B cell (primary cell): ENCODE measurements around the gene MTSS2. TPM values are rescaled to one million over a fixed set of nuclear protein-coding genes. Genes with fewer than 3 reads are reported as not detected.

Source experiments
- ATAC-seq: fragments of 200-7000 bp; cut with Tn5 transposase; one replicate; pipeline ENCODE4 v1.10.0; 2021; ENCODE audit warnings: low read depth, mild to moderate bottlenecking, moderate number of reproducible peaks, moderate library complexity
- CTCF ChIA-PET: fragments of 350-600 bp; sonication (Branson Sonifier 250); formaldehyde crosslinking; loops from one replicate; lab custom pipeline; 2021; ENCODE audit warnings: antibody characterized with exemption, inconsistent platforms; lab: Charles Lee
- POLR2A ChIA-PET: fragments of 350-600 bp; sonication (Branson Sonifier 250); formaldehyde crosslinking; loops from one replicate; lab custom pipeline; 2021; ENCODE audit warnings: antibody characterized with exemption; lab: Charles Lee
- DNase-seq: peaks from one replicate; pipeline ENCODE4 v3.0.0; 2013
- H2AFZ ChIP-seq: 2 replicates; pipeline ENCODE4 v1.6.1; 2012; ENCODE audit warnings: mild to moderate bottlenecking, low read depth, low read length; ENCODE audit not compliant: insufficient read depth, poor library complexity, severe bottlenecking
- H3K27ac ChIP-seq, 2 donors: 1 replicate in 1 of 2; 2 replicates in 1 of 2; pipeline ENCODE4 v1.5.1; 2012 to 2013; ENCODE audit warnings: low read length in 2 of 2, mild to moderate bottlenecking in 2 of 2, moderate library complexity in 1 of 2
- H3K27me3 ChIP-seq, 4 experiments: fragments of 200-600 bp in 1 of 4; sonication (generic) in 1 of 4; replicated peaks in 1 of 4; 1 replicate in 2 of 4; 2 replicates in 2 of 4; pipeline versions ENCODE4 v1.6.1 to v1.7.0; 2013 to 2016; ENCODE audit warnings: low read length in 3 of 4, mild to moderate bottlenecking in 2 of 4, mixed read lengths in 1 of 4, moderate library complexity in 1 of 4; ENCODE audit not compliant: insufficient read depth in 4 of 4, control insufficient read depth in 3 of 4; ENCODE audit errors: control extremely low read depth in 1 of 4
- H3K36me3 ChIP-seq, 2 experiments: replicated peaks in 1 of 2; 1 replicate in 1 of 2; 2 replicates in 1 of 2; pipeline versions ENCODE4 v1.6.1 to v1.7.1; 2013; ENCODE audit warnings: low read length in 1 of 2; ENCODE audit not compliant: insufficient read depth in 2 of 2, control insufficient read depth in 1 of 2; ENCODE audit errors: control extremely low read depth in 1 of 2, extremely low read depth in 1 of 2
- H3K4me1 ChIP-seq, 2 donors: fragments of 200-600 bp in 1 of 2; sonication (generic) in 1 of 2; 1 replicate in 1 of 2; 2 replicates in 1 of 2; pipeline versions ENCODE4 v1.5.1 to v1.6.1; 2013 to 2017; ENCODE audit warnings: low read length in 2 of 2; ENCODE audit not compliant: control insufficient read depth in 2 of 2, insufficient read depth in 2 of 2
- H3K4me2 ChIP-seq: replicated peaks from 2 replicates; pipeline ENCODE3; 2012; ENCODE audit warnings: mild to moderate bottlenecking, low read depth, low read length; ENCODE audit not compliant: poor library complexity, severe bottlenecking
- H3K4me3 ChIP-seq, 5 experiments: fragments of 200-600 bp in 1 of 5; sonication (generic) in 1 of 5; 1 replicate in 3 of 5; 2 replicates in 2 of 5; pipeline versions ENCODE4 v1.5.1 to v1.7.0; 2011 to 2016; ENCODE audit warnings: low read length in 4 of 5, mild to moderate bottlenecking in 4 of 5, low read depth in 2 of 5, control low read depth in 1 of 5, moderate library complexity in 1 of 5; ENCODE audit not compliant: insufficient read depth in 1 of 5; ENCODE audit errors: control extremely low read depth in 1 of 5, extremely low read depth in 1 of 5
- H3K79me2 ChIP-seq: fragments of 200-600 bp; sonication (generic); one replicate; pipeline ENCODE4 v1.6.0; 2016; ENCODE audit warnings: low read length; ENCODE audit not compliant: control insufficient read depth, insufficient read depth
- H3K9ac ChIP-seq: fragments of 200-600 bp; sonication (generic); 2 replicates; pipeline ENCODE4 v1.6.1; 2017; ENCODE audit warnings: mild to moderate bottlenecking, low read length, moderate library complexity
- H3K9me3 ChIP-seq, 3 donors: one replicate each; pipeline versions ENCODE4 v1.6.1 to v1.7.1; 2013; ENCODE audit warnings: low read length in 2 of 3; ENCODE audit not compliant: control insufficient read depth in 2 of 3, insufficient read depth in 1 of 3; ENCODE audit errors: control extremely low read depth in 1 of 3
- H4K20me1 ChIP-seq: 2 replicates; pipeline ENCODE4 v1.6.0; 2012; ENCODE audit warnings: mild to moderate bottlenecking, low read length; ENCODE audit not compliant: insufficient read depth, control insufficient read depth, poor library complexity, severe bottlenecking
- H3K27ac Mint-ChIP-seq: one replicate; pipeline ENCODE4 v1.8.0; 2021; ENCODE audit warnings: mixed read lengths
- H3K27me3 Mint-ChIP-seq: one replicate; pipeline ENCODE4 v1.8.0; 2021; ENCODE audit warnings: mixed read lengths
- H3K4me1 Mint-ChIP-seq: one replicate; pipeline ENCODE4 v1.8.0; 2021; ENCODE audit warnings: mixed read lengths
- H3K4me3 Mint-ChIP-seq: one replicate; pipeline ENCODE4 v1.8.0; 2021; ENCODE audit warnings: mixed read lengths
- H3K9me3 Mint-ChIP-seq: one replicate; pipeline ENCODE4 v1.8.0; 2022; ENCODE audit warnings: mixed read lengths; ENCODE audit not compliant: insufficient read depth
- EZH2 ChIP-seq: IDR thresholded peaks from 2 replicates; pipeline ENCODE4 v1.6.1; 2012; ENCODE audit warnings: borderline replicate concordance, low read depth, mild to moderate bottlenecking, moderate library complexity, low read length; ENCODE audit not compliant: insufficient read depth, poor library complexity, severe bottlenecking
- WGBS: methylation state at CpG from one replicate; pipeline ENCODE4 v1.1.5; 2013; ENCODE audit warnings: missing lambda C conversion rate; ENCODE audit not compliant: insufficient coverage; 5-methylcytosine and 5-hydroxymethylcytosine counted together
- intact Hi-C: fragments of 100-400 bp; cut with micrococcal nuclease; formaldehyde crosslinking; loops from one replicate; pipeline ENCODE4 v1.10.0; 2022
- polyA plus RNA-seq: library from polyadenylated mRNA; depleted of rRNA; stranded (reverse); fragments of >200 nt; gene quantifications from 2 replicates; pipeline ENCODE4 v1.2.3, GENCODE V29; 2012
- total RNA-seq, 2 donors: library from RNA; stranded (reverse); fragments of 120-200 nt in 1 of 2; gene quantifications; 1 replicate in 1 of 2; 2 replicates in 1 of 2; pipeline versions ENCODE4 v1.2.3 to v1.2.4, GENCODE V29; 2013 to 2022
- TF ChIP-seq, protein P1 (sequence below): fragments of 200-600 bp; IDR thresholded peaks from one replicate; pipeline ENCODE4 v1.8.0; 2022; ENCODE audit warnings: antibody characterized with exemption, mild to moderate bottlenecking

Gene MTSS2
- total and polyA plus RNA-seq, 2 donors (not counting 1 experiment from before 2014, with no cell fraction given) = 1.6 to 2.6 TPM

DNA sequence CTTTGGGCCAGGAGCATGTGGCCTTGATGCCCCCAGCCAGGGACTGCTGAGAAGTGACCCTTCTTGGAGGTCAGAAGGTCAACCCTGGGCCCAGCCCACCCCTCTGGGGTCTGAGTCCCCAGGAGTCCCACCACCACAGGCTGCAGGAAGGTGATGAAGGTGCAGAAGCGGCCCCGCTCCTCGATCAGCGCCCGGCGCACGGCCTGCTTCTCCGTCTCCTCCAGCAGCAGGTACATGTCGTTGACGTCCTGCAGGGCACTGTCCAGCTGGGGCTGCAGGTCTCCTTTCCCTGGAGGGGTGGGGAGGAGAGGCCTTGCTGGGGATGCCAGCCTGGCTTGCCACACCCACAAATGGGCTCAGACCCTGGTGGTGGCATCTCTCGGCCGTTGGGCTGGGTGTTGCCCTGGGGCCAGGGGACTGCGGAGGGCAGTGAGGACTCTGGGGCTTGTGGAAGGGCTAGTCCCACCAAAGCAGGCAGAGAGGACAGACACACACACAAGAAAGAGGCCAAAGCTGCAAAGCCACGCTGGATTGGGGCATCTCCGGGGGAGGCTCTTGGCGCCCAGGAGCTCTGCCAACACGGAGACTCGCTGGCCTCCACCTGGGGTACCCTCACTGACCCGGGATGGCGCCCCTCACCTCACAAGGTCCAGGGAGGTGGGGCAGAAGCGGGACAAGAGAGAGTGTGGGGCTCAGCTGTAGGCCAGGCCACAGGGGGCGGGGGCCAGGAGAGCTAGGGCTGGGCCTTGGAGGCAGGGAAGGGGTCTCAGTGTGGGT, 7.5 kb downstream of the MTSS2 start:
- ChIA-PET CTCF (no interaction called here), POLR2A (no interaction called here)
- Mint-ChIP-seq H3K9me3 (no peaks in the 10 kb centered on the region), H3K4me1 (no peaks in the 10 kb centered on the region), H3K27me3 (no peaks in the 10 kb centered on the region), H3K27ac (peak overlapping the region; percentile 26), H3K4me3 (no peak overlapping the region)
- Histone ChIP-seq H3K27ac (no peak overlapping the region), H3K9me3 (no peaks in the 10 kb centered on the region), H3K9ac (no peak overlapping the region), H4K20me1 (no peaks in the 10 kb centered on the region), H3K4me1 (no peaks in the 10 kb centered on the region), H3K4me3 (no peak overlapping the region), H3K4me2 (no peak overlapping the region), H3K79me2 (no peaks in the 10 kb centered on the region), H3K36me3 (no peaks in the 10 kb centered on the region), H2AFZ (no peak overlapping the region), H3K27me3 (peaks cover 0 to 9% (median 0%) of the 10 kb centered on the region in 4 experiments)
- intact Hi-C loops = no loop called here
- ATAC-seq (no peak), DNase-seq (no peak)
- 94% methylated on average over 22 of the region's 22 CpGs for WGBS
- TF ChIP-seq, protein P1, sequence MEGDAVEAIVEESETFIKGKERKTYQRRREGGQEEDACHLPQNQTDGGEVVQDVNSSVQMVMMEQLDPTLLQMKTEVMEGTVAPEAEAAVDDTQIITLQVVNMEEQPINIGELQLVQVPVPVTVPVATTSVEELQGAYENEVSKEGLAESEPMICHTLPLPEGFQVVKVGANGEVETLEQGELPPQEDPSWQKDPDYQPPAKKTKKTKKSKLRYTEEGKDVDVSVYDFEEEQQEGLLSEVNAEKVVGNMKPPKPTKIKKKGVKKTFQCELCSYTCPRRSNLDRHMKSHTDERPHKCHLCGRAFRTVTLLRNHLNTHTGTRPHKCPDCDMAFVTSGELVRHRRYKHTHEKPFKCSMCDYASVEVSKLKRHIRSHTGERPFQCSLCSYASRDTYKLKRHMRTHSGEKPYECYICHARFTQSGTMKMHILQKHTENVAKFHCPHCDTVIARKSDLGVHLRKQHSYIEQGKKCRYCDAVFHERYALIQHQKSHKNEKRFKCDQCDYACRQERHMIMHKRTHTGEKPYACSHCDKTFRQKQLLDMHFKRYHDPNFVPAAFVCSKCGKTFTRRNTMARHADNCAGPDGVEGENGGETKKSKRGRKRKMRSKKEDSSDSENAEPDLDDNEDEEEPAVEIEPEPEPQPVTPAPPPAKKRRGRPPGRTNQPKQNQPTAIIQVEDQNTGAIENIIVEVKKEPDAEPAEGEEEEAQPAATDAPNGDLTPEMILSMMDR = no peak
- no peak for TF ChIP-seq EZH2

GRCh38 chr16:70677499-70678120, 8.2 kb downstream of the MTSS2 start:
- TF ChIP-seq, protein P1 = no peak
- TF ChIP-seq EZH2 = no peak
- no peak overlapping the region for H3K4me3 Mint-ChIP-seq
- H3K27ac Mint-ChIP-seq = no peak overlapping the region
- 96% methylated on average over 15 of the region's 15 CpGs for WGBS
- H3K27ac ChIP-seq = no peak overlapping the region
- no peaks in the 10 kb centered on the region for H3K4me1 ChIP-seq
- H3K79me2 ChIP-seq = no peaks in the 10 kb centered on the region
- H3K4me3 ChIP-seq = no peak overlapping the region
- no peaks in the 10 kb centered on the region for H3K9me3 ChIP-seq
- no peak overlapping the region for H3K4me2 ChIP-seq
- H3K36me3 ChIP-seq = no peaks in the 10 kb centered on the region
- no peak overlapping the region for H3K9ac ChIP-seq
- no peaks in the 10 kb centered on the region for H3K9me3 Mint-ChIP-seq
- no peaks in the 10 kb centered on the region for H3K27me3 Mint-ChIP-seq
- no peaks in the 10 kb centered on the region for H3K4me1 Mint-ChIP-seq
- no peak overlapping the region for H2AFZ ChIP-seq
- intact Hi-C loops = no loop called here
- ATAC-seq (no peak), DNase-seq (no peak)
- POLR2A ChIA-PET = no interaction called here
- CTCF ChIA-PET = no interaction called here
- peaks cover 0 to 2% (median 0%) of the 10 kb centered on the region in 4 experiments for H3K27me3 ChIP-seq
- no peaks in the 10 kb centered on the region for H4K20me1 ChIP-seq
